Measurements from ENCODE around the gene MED12. TPM values are rescaled to one million over a fixed set of nuclear protein-coding genes. Genes with fewer than 3 reads are reported as not detected.
A peak's percentile ranks its signal among the peaks of the same experiment; 100 is the strongest.

Gene MED12
- 118 and 123 TPM in 2 replicates for total RNA-seq
- total RNA-seq (2013): 18.0 TPM
- polyA plus RNA-seq: 21.8 and 34.1 TPM in 2 replicates
- polyA minus RNA-seq: 30.0 and 58.9 TPM in 2 replicates

- peak within 1 kb of the TSS; percentile 79 for H3K9ac ChIP-seq (ENCODE audit: low read length)
- no peaks in the 10 kb centered on the region for H3K9me3 ChIP-seq (ENCODE audit: control extremely low read depth in 1 of 3, control insufficient read depth in 2 of 3, insufficient read depth in 1 of 3, low read length in 2 of 3)
- Mint-ChIP-seq H3K4me3 (peak within 1 kb of the TSS; percentile 88), H3K27ac (peak within 1 kb of the TSS; percentile 91), H3K4me1 (peaks cover 17% of the 10 kb centered on the region), H3K27me3 (no peaks in the 10 kb centered on the region), H3K9me3 (ENCODE audit: insufficient read depth) (no peaks in the 10 kb centered on the region)
- peaks cover 17 to 27% of the 10 kb centered on the region in 2 donors for H3K4me1 ChIP-seq (ENCODE audit: control insufficient read depth in 2 of 2, insufficient read depth in 2 of 2, low read length in 2 of 2)
- TF ChIP-seq CTCF (IDR thresholded peaks at IDR 0.05) (no peak), EZH2 (IDR thresholded peaks at IDR 0.05; ENCODE audit: borderline replicate concordance, insufficient read depth, low read depth, low read length, poor library complexity, severe bottlenecking) (no peak)
- intact Hi-C loops (cut with micrococcal nuclease): loop anchor here (1.0 to 2.0 kb wide), 3 partner anchors 8 to 165 kb away; partner anchors contain the start of gene NONO
- ChIA-PET CTCF (interaction anchor here (0.8 to 3.0 kb wide), 6 partner anchors 11 to 52 kb away, joined by 3 to 25 read pairs (median 6); partner anchors contain the start of gene FOXO4), POLR2A (interaction anchor here (0.7 to 1.4 kb wide), 9 partner anchors 11 to 985 kb away, joined by 3 to 15 read pairs (median 3); partner anchors contain the start of genes CXorf65, IGBP1 and TAF1)
- H3K27ac ChIP-seq (ENCODE audit: low read length in 2 of 2): peak within 1 kb of the TSS; percentile 85 to 90
- no peaks in the 10 kb centered on the region for H4K20me1 ChIP-seq (ENCODE audit: control insufficient read depth, insufficient read depth, low read length, poor library complexity, severe bottlenecking)
- DNase-seq (peak; percentile 83), ATAC-seq (ENCODE audit: low read depth) (peak; percentile 97)
- 1% methylated on average over 23 of the region's 56 CpGs for WGBS (ENCODE audit: insufficient coverage)
- peak within 1 kb of the TSS; percentile 75 for H3K4me2 ChIP-seq (replicated peaks; ENCODE audit: low read depth, low read length, poor library complexity, severe bottlenecking)
- peaks cover 0 to 26% of the 10 kb centered on the region in 2 experiments for H3K36me3 ChIP-seq (replicated peaks in 1 of 2; ENCODE audit: control extremely low read depth in 1 of 2, control insufficient read depth in 1 of 2, extremely low read depth in 1 of 2, insufficient read depth in 2 of 2, low read length in 1 of 2)
- H3K79me2 ChIP-seq (ENCODE audit: control insufficient read depth, insufficient read depth, low read length): peaks cover 29% of the 10 kb centered on the region
- peak within 1 kb of the TSS; percentile 70 to 78 (median 74) for H3K4me3 ChIP-seq (ENCODE audit: control extremely low read depth in 1 of 5, extremely low read depth in 1 of 5, insufficient read depth in 1 of 5, low read depth in 2 of 5, low read length in 4 of 5)
- peak within 1 kb of the TSS; percentile 80 for H2AFZ ChIP-seq (ENCODE audit: insufficient read depth, low read depth, low read length, poor library complexity, severe bottlenecking)
- H3K27me3 ChIP-seq (replicated peaks in 1 of 4; ENCODE audit: control extremely low read depth in 1 of 4, control insufficient read depth in 3 of 4, insufficient read depth in 4 of 4, low read length in 3 of 4): no peaks in the 10 kb centered on the region
Measured at GRCh38 chrX:71118032-71118984, at the start of gene MED12. TSS of gene MED12 (plus strand) at chrX:71118596. CDS start at chrX:71118755, 159 bp downstream.

Measured in B cell (primary cell).